HG03460 (cell line): Measurements from ENCODE around the gene GCHFR.

Experiments used
- ATAC-seq: cut with Tn5 transposase; IDR thresholded peaks from one replicate; pipeline ENCODE4 v1.9.1; 2021; ENCODE audit not compliant: unreplicated experiment

The GCHFR gene

GRCh38 chr15:40775740-40776536, 12.1 kb downstream of the GCHFR start:
- ATAC-seq: no peak

GRCh38 chr15:40776537-40777141, 12.8 kb downstream of the GCHFR start:
- no peak for ATAC-seq

- ATAC-seq: peak; percentile 64
Observed at GRCh38 chr15:40782609-40783227, 18.9 kb downstream of the GCHFR start.

- ATAC-seq: no peak
Observed at GRCh38 chr15:40785164-40785563, 21.3 kb downstream of the GCHFR start.

- ATAC-seq: no peak
Observed at GRCh38 chr15:40785814-40786213, 21.9 kb downstream of the GCHFR start.

GRCh38 chr15:40787344-40787841, 23.5 kb downstream of the GCHFR start:
- no peak for ATAC-seq

- ATAC-seq: no peak
Observed at GRCh38 chr15:40787991-40788390, 24.1 kb downstream of the GCHFR start.

GRCh38 chr15:40789119-40789518, 25.3 kb downstream of the GCHFR start:
- no peak for ATAC-seq

GRCh38 chr15:40789999-40790398, 26.1 kb downstream of the GCHFR start:
- ATAC-seq: no peak

GRCh38 chr15:40790718-40791117, 26.9 kb downstream of the GCHFR start:
- no peak for ATAC-seq

- ATAC-seq: no peak
Observed at GRCh38 chr15:40792394-40792793, 28.5 kb downstream of the GCHFR start.

GRCh38 chr15:40793216-40793989, 29.5 kb downstream of the GCHFR start:
- ATAC-seq: no peak

GRCh38 chr15:40796041-40796440, 32.2 kb downstream of the GCHFR start:
- no peak for ATAC-seq

GRCh38 chr15:40796512-40796911, 32.6 kb downstream of the GCHFR start:
- ATAC-seq: no peak

- ATAC-seq: no peak
Observed at GRCh38 chr15:40799523-40799922, 35.7 kb downstream of the GCHFR start.

GRCh38 chr15:40803076-40803475, 39.2 kb downstream of the GCHFR start:
- ATAC-seq: no peak

- no peak for ATAC-seq
Observed at GRCh38 chr15:40803688-40804087, 39.8 kb downstream of the GCHFR start.

GRCh38 chr15:40806672-40807027, 42.8 kb downstream of the GCHFR start:
- ATAC-seq: no peak

- peak; percentile 88 for ATAC-seq
Observed at GRCh38 chr15:40807028-40807887, 43.4 kb downstream of the GCHFR start, which contains the start of the genes DNAJC17 and ZFYVE19. Gene DNAJC17, minus strand, starts transcription at chr15:40807473. Its CDS starts 27 bp downstream, at chr15:40807446. Gene ZFYVE19, plus strand, starts transcription at chr15:40807089. Its CDS starts 501 bp downstream, at chr15:40807590.

GRCh38 chr15:40807888-40808461, 44.1 kb downstream of the GCHFR start:
- ATAC-seq: no peak
